Lung microvascular endothelial cell (primary cell): ENCODE results near the gene TSPAN7. TPM values are rescaled to one million over a fixed set of nuclear protein-coding genes. Genes with fewer than 3 reads are reported as not detected.
A peak's percentile ranks its signal among the peaks of the same experiment; 100 is the strongest.

ENCODE experiments used
- DNase-seq, 2 donors: peaks; one replicate each; pipeline versions ENCODE4 v3.0.0 to v3.0.0-alpha.2; 2010; ENCODE audit warnings: low read depth in 2 of 2
- total RNA-seq: library from RNA; depleted of rRNA; stranded (reverse); fragments of >200 nt; gene quantifications from 2 replicates; pipeline ENCODE4 v1.2.1, GENCODE V29; 2014

The TSPAN7 gene, protein sequence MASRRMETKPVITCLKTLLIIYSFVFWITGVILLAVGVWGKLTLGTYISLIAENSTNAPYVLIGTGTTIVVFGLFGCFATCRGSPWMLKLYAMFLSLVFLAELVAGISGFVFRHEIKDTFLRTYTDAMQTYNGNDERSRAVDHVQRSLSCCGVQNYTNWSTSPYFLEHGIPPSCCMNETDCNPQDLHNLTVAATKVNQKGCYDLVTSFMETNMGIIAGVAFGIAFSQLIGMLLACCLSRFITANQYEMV
- total RNA-seq = 3.5 and 38.1 TPM in 2 replicates

DNA sequence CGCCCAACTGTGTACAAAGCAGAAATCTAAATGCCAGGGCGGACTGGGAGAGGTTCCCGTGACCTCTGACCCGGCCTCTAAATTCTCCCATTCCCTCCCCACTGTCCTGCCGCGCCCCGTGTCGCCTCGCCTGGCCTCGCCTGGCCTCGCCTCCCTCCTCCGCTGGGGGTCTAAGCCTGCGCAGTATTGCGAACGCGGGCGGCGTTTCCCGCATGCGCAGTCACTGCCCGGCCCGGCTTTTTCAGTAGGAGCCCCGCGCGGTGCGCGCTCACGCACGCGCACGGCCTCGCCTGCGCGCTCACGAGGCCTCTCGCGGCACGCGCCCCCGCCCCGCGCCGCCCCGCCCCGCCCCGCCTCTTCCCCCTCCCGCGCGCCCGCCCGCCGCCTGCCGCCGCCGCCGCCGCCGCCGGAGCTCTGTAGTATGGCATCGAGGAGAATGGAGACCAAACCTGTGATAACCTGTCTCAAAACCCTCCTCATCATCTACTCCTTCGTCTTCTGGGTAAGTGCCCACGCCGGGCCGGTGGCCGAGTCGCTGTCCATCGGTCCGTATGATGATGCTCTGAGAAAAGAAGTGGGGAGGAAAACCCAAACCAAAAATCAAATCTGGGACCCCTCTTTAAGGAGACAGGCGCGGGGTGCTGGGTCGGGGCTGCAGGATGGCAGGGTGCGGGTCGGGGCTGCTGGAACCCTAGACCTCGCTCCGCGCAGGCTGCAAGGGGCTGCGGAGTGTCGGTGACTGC is at the start of gene TSPAN7:
Gene TSPAN7 (plus strand): TSS at position 417 of the 743 bp plus-strand sequence. CDS start 5 bp downstream, at position 422.
- peak; percentile 56 to 87 for DNase-seq

DNA sequence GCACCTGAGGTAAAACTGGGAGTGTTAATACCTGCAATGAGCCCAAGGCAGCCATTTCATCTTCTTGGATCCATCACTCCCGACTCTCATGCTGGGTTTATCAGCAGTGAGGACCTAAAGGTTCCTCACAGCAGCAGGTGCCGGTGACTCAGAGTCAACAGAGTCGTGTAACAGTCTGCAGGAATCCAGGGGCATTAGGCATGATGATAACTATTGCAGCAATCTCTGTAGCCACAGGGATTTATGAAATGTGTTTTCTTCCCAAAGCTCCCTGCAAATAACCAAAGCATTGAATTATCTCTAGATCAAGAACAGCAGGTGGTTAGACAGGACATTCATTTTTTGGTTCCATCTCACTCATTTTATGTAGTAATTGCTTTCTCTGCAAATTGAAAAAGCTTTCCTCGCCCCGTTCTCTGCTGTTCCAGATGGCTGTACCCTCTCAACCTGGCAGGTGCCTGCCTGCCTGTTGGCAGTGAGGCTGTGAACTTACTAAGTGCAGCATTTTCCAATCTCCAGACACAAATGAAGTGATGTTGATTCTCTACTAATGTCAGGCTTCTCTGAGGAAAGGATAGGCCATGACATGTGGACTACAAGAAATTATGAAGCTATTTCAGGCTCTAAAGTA is 48.1 kb upstream of the TSPAN7 start:
- no peak for DNase-seq

DNA sequence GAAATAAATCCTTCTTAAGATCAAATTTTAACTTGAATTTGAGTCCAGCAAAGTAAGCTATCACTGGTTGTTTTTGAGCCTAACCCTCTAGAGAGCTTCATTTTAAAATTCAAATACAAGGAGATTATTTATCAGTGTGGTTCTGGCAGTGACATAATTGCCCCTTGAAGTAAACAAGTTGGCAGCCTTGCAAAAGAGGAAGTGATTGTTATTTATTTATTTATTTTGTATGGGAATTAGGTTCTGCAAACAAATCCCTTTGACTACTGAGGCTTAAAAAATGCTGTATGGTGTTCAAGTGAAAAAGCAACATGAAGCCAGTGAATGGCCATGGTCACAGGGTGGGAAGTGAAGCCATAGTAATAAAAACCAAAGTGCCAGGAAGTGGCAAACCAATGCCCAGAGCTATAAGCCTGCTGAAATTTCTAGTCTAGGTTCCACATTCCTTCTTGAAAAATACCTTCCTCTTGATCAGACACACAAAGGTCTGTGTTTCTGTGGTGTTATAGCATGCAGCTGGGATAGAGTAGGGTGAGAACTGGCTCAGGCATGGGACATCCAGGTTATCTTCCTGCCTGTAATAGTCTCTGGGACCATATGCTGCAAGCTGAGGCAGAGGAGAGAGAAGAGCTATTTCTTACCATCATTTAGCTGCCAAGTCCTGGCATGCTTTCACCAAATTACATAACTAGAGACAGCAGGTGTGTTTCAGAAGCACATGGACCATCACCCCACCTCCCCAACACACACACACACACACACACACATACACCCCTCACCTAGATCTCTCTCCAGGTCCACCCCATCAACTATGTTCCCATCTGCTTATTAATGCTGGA is 47.1 kb upstream of the TSPAN7 start:
- DNase-seq = no peak

DNA sequence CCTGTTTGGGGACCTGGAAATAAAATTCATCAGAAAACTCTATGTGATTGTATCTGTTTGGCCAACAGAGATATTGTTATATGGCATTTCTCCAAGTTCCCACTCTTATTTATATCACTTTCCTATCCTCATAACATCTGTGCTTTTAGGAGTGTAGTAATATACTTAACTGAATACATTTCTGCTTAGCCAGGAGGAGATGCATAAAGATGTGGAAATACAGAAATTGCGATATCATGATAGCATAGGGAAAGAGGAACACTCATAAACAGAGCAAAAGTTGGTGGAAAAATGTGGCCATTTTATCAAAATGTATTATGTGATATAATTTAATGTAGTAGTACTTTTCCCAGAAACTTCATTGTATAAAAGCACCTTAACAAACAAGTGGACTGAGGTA is 46.1 kb upstream of the TSPAN7 start:
- no peak for DNase-seq

DNA sequence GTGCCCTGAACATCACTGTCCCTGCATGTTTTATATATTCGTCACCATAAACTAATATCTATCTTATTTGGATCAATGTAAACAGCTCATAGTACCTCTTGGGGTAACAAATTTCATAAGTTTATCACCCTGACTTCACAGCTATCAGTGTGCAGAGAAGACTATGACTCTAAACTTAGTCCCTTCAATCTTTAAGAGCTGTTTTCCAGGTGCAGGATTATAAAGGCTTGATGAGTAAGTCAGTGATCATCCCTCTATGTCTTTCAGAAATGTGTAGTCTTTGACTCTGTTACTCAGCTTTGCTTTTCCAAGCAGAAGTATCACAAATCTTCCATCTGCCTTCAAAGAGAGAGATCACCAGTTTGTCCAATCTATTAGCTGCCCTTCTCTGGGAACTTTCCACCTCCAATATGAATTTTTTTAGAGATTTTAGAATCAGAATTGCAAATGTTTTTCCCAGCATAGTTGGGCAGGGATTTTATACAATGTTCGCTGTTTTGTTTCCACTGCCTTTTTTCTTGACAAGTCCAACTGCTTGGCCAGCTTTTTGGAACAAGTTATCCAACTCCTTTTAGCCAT is 45.1 kb upstream of the TSPAN7 start:
- no peak for DNase-seq

DNA sequence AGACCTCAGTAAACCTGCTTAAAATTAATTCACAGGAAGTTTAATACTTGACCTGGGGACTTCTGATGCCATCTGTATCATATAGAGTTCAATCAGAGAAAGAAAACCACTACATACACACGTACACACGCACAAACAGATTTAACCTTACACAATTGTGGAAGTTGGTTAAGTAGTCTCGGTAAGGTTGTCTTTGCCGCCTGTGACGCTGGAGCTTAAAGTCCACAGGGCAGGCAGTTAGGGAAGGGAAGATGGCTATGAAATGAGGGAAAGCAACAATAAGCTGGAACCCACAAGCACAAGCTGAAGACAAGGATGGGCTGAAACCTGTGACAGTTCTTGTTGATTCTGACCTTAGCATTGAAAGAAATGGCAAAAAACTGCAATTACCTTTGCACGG is 41.7 kb upstream of the TSPAN7 start:
- no peak for DNase-seq

DNA sequence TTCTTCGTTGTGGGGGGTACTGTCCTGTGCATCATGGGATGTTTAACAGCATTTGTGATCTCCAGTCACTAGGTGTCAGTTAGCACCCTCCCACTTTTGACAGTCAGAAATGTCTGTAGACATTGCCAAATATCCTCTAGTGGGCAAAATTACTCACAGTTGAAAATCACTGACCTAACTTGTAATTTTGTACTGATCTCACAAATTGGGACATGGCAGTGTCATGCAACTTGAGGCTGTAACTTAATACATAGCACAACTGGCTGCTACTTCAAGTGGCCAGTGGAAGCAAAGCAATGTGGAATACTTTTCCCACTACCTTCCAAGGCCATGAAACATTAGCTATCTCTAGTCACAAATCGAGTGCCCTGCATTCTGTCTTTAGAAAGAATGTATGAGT is 23.2 kb upstream of the TSPAN7 start:
- DNase-seq = no peak

DNA sequence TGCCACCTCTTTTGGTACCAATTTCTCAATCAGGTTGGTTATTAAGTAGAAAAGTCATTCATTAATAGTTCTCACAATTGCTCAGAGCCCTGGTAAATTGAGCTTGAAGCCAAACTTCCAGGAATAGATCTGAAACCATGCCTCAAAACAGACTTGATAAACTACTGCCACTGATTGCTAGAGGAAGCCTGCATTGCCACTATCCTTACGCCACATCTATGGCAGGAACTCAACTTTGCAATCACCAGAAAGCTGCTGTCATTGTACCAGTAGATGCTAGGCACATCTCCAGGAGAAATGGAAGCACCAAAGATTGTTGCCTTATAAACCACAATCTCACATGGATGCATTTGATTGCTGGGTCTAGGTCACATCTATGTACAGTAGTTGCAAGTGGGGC is 21.6 kb upstream of the TSPAN7 start:
- DNase-seq = no peak

DNA sequence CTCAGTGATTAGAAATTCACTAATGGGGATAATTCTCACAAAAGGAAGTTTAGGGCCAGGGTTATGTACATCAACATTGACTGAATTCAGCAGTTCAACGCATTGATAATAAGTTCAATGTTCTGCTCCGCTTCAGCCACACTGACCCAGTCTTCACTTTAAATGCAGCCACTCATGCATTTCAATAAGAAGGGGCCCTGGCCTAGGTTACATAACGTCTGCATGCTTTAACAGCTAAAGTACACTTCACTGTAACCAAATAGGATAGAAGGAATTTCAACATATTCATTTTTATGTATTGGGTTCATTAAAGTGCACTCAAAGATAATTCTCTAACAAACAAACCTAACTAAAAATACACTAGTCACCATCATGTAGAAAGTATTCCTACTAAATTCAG is 12.8 kb upstream of the TSPAN7 start:
- DNase-seq = no peak

DNA sequence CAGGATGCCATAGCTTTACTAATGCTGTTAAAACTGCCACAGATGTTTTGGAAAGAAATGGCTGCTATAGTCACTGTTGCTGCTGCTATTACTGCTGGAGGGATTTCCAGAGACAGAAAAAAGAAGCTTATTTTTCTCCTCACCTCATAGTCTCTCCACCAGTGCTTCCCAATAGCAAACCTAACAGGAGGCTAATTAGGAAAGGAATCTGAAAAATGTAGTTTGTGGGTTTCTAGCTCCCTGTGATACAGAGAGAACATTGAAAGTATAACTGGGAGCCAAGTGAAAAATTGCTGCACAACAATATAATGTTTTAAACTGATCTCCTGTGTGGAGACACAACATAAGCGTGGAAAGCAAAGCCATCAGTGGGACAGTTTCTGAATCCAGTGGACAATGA is 8.6 kb upstream of the TSPAN7 start:
- no peak for DNase-seq

DNA sequence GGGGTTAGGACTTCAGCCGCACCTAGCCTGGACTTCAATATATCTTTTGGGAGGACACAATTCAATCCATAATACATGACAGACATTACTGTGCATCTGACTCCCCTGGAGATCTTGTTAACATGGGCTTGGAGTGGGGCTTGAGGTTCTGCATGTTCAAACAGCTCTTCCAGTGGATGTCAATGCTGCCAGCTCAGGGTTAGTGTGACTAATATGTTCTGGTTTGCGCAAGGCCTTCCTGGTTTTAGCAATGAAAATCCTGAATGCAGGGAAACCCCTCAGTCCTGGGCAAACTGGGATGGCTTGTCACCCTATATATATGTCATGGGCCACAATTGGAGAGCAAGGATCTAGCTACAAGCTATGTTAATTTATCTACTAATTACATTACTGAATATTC is 2.7 kb upstream of the TSPAN7 start:
- DNase-seq = peak in 1 of 2 donors; percentile 10

DNA sequence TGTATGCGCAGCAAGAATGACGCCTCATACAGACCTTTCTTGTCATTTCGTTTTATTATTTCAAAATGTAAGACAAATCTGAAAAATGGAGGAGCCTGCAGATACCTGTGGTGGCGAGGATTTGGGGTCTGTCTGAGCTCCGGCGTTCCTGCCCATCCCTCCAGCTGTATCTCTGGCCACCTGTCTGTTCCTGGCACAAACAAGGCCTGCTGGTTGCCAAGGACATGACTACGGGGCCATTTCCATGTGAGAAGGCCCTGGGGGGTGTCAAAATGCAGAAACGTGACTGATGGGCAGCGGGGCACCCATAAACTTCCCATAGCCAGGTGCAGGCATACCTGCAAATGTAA is 591 bp upstream of the TSPAN7 start:
- DNase-seq = peak in 1 of 2 donors; percentile 18

DNA sequence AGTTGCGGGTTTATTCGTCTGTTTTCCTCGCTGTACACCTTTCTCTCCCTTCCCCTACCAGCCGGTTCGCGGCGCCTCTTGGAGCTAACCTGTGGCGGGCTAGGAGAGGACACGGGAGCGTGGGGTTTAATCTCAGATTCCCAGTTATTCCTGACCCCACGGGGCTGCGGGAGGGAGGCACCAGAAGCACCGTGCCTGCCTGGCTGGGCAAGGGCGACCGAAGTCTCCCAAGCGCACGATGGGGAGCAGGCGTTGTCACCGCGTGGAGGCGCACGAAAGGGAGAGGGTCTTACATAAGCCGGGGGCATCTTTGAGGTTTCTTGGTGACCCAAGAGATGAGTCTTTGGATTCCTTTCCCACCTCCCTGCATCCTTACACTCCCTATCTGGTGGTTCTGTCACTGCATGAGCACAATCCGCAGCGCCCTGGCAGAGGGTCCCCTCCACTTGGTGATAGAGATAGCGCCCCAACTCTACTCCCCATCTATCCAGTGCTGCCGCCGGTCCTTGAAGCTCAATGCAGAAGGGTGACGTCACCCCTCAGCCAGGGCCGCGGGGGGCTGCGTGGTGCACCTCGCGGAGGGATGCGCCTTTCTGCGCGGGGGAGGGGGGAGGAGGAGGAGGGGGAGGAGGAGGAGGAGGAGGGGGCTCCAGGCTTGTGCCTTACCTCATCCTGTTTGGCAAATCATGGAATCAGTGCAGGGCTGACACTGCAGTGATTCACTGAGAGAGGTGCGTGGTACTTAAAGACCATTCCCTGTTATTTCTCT is 793 bp downstream of the TSPAN7 start:
- peak in 1 of 2 donors; percentile 11 for DNase-seq

DNA sequence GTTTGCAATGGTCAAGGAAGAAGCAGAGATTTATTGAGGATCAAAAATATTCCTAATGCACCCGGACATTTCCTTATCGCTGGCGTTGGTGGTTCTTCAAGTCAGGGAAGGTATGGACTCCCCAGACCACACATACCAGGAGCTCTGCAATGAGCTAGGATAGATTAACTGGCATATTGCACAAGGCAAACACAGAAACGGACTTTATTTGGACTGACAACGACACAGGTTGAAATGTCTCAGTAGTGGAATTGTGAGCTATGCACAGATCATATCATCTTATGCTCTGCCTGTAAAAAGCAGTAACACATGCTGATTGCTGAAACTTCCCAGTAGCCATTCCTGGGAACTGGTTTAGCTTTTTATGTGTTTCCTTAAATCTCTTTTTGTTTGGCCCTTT is 1.7 kb downstream of the TSPAN7 start:
- no peak for DNase-seq

DNA sequence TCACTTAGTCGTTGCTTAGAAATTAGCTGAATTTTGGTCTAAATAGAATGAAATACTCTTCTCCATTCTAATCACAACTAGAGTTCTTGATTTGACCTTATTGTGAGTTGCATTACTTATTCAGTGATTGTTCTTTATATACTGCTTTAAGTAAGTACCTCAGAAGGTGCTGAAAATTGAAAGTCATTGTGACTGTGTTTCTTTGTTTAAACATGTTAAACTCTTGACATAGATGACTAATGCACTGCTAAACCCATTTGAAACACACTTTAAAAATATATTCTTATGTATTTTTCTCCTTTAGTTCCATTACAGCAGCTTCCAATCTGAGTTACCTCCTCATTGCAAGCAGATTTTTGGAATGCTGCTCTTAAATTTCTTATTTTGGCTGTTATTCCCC is 9.1 kb downstream of the TSPAN7 start:
- no peak for DNase-seq

DNA sequence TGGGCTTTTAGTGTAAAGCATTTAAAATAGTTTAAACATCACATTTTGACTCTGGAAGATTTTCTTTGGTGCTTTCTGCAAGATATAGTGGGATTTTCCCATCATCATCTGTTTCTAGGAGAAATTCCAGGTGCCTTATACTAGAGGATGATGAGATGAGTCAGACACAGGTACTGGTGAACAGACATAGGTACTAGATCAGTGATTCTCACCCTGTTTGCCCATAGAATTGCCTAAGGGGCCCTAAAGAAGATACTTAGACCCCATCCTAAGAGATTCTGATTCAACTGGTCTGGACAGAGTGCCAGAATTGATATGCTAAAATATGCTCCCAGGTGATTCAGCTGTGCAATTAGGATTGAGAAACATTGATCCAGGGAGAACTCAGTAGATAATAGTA is 9.7 kb downstream of the TSPAN7 start:
- no peak for DNase-seq

DNA sequence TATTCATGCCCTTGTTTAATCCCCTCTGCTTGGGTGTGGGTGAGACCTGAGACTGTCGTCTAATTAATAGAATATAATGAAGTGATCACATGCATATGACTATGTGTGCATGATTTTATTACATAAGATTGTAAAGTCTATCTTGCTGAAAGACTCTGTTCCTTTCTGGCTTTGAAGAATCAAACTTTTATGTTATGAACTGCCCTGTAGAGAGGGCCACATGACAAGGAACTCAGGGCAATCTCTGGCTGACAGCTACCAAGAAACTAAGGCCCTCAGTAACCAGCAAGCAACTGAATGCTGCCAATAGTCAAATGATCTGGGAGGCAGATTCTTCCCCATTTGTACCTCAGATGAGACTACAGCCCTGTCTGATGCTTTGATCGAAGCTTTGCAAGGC is 13.5 kb downstream of the TSPAN7 start:
- DNase-seq = no peak

DNA sequence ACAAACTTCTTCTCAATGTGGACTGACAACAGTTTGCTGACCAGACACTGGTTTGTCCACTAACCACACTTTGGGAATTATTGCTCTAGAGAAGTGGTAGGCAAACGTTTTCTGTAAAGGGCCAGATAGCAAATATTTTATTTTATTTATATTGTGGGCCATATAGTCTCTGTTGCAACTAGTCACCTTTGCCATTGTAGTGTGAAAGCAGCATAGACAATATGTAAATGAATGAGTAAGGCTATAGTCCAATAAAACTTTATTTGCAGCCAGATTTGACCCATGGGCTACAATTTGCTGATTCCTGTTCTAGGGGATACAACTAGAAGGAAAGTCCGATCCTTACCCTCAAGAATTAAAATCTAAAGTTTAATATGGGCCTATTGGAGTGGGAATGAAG is 14.5 kb downstream of the TSPAN7 start:
- DNase-seq = no peak

DNA sequence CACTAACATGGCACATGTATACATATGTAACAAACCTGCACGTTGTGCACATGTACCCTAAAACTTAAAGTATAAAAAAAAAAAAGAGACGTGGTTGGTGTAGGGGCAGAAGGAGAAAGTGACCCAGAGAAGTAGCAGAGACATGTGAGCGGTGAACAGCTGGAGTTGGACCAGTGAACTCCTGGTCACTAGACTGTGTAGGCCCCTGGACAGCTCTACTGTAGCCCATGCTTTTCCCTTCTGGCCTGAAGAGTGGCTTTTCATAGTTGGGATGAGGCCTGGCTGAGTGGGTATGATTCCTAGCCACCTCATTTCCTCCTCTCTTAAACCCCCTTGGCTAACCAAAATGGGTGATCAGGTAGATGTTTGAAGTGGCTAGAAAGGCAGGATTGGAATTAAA is 16.4 kb downstream of the TSPAN7 start:
- no peak for DNase-seq

DNA sequence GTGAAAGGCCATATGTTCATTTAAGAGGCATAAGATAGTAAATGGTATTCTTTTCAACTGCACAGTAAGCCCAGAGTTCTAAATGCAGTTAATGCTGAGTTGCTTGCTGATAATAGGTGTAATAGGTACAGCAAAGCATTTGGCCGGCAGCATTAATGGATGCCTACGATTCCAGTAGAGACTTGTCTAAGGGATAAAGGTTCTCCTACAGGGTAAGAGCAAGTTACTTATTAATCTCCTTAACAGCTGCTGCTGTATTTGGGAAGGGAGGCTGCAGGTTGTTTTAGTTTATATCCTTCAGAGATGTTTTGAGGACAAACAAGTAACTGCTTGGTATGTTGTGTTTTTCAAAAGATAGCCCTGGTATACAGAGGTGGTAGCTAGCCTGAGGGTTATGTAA is 16.8 kb downstream of the TSPAN7 start:
- DNase-seq = no peak

DNA sequence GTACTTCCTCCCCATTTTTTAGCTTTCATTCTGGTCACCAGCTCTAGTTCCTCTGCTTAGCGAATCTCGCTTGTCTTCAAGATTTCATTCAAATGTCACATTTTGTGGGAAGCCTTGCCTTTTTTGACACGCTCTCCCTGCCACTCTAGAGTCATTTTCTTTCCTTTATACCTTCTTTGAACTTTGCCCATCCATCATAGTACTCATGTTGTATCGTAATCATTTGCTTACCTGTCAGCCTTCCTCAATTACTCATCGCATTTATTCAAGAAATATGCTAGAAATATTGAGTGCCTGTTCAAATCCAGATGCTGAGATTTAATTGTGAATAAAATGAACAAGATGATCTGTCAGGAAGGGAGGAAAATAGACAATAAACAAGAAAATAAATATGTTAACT is 21.8 kb downstream of the TSPAN7 start:
- no peak for DNase-seq
